Activated CD8-positive, alpha-beta T cell treated with anti-CD3 and anti-CD28 coated beads for 36 hours (primary cell): Measurements from ENCODE around the gene FXYD2. TPM values are rescaled to one million over a fixed set of nuclear protein-coding genes. Genes with fewer than 3 reads are reported as not detected.

ENCODE experiments used
- ATAC-seq: fragments of 200-7000 bp; cut with Tn5 transposase; one replicate; pipeline ENCODE4 v1.10.0; 2021; ENCODE audit warnings: mild to moderate bottlenecking, moderate library complexity
- CTCF ChIA-PET: fragments of 350-600 bp; sonication (Branson Sonifier 250); formaldehyde crosslinking; loops from one replicate; lab custom pipeline; 2021; ENCODE audit warnings: antibody characterized with exemption; lab: Charles Lee
- POLR2A ChIA-PET: fragments of 350-600 bp; sonication (Branson Sonifier 250); formaldehyde crosslinking; loops from one replicate; lab custom pipeline; 2021; ENCODE audit warnings: antibody characterized with exemption; lab: Charles Lee
- DNase-seq: peaks from one replicate; pipeline ENCODE4 v3.0.0-alpha.2; 2020
- H3K27ac Mint-ChIP-seq: one replicate; pipeline ENCODE4 v1.8.0; 2021; ENCODE audit warnings: mild to moderate bottlenecking, mixed read lengths
- H3K27me3 Mint-ChIP-seq: one replicate; pipeline ENCODE4 v1.8.0; 2021; ENCODE audit warnings: mixed read lengths
- H3K36me3 Mint-ChIP-seq: one replicate; pipeline ENCODE4 v1.8.0; 2021; ENCODE audit warnings: low read depth, mixed read lengths
- H3K4me1 Mint-ChIP-seq: one replicate; pipeline ENCODE4 v1.8.0; 2021; ENCODE audit warnings: low read depth, mixed read lengths
- H3K4me3 Mint-ChIP-seq: one replicate; pipeline ENCODE4 v1.8.0; 2021; ENCODE audit warnings: mild to moderate bottlenecking, moderate library complexity, mixed read lengths
- H3K9me3 Mint-ChIP-seq: one replicate; pipeline ENCODE4 v1.8.0; 2021; ENCODE audit warnings: mixed read lengths
- CTCF ChIP-seq: fragments of 200-600 bp; IDR thresholded peaks from one replicate; pipeline ENCODE4 v1.8.0; 2022; ENCODE audit warnings: antibody characterized with exemption, mild to moderate bottlenecking
- intact Hi-C: fragments of 100-400 bp; cut with micrococcal nuclease; formaldehyde crosslinking; loops from one replicate; pipeline ENCODE4 v1.10.0; 2022
- total RNA-seq, 2 experiments: library from RNA; stranded (reverse); gene quantifications; one replicate each; pipeline ENCODE4 v1.2.3, GENCODE V29; 2021

Gene FXYD2
- 1 to 10 TPM; 6.7 to 7.2 TPM for total RNA-seq

- Mint-ChIP-seq H3K27me3 (no peaks in the 10 kb centered on the region), H3K9me3 (no peaks in the 10 kb centered on the region), H3K27ac (peak within 1 kb of the TSS; percentile 89), H3K4me3 (peak within 1 kb of the TSS; percentile 54), H3K4me1 (peaks cover 81% of the 10 kb centered on the region), H3K36me3 (no peaks in the 10 kb centered on the region)
- POLR2A ChIA-PET, result interaction anchor here (0.6 to 3.9 kb wide), 6 partner anchors 8 to 159 kb away, joined by 3 to 18 read pairs (median 4); no protein-coding TSS in a partner anchor
- ATAC-seq (no peak), DNase-seq (no peak)
- CTCF ChIA-PET, result interaction anchor here (1.1 to 15.2 kb wide), 10 partner anchors 9 to 229 kb away, joined by 3 to 188 read pairs (median 10); no protein-coding TSS in a partner anchor
- TF ChIP-seq CTCF, result no peak
- intact Hi-C loops, result loop anchor here (5.0 kb wide), 2 partner anchors 127 to 227 kb away; no protein-coding TSS in a partner anchor
These were observed at the start of gene FXYD2 for GRCh38 chr11:117824571-117825537. TSS of gene FXYD2 (minus strand) at chr11:117824744. CDS start at chr11:117824678, 66 bp downstream.

DNA sequence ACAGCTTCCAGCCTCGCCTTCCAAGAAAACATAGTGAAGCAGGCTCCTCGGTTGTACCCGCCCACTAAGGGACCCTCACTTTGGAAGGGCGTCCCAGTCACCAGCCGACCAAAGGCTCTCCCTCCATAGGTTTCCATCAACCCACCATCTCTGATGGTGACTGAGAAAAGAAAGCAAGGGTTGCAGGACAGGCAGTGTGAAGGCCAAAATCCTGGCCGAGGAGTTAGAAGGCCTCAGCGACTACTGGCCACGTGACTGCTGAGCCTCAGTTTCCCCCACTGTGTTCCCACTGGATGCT is 49.2 kb upstream of the FXYD2 start:
- ChIA-PET POLR2A (interaction anchor here (0.7 kb wide), 1 partner anchor 164 kb away, joined by 3 read pairs; no protein-coding TSS in a partner anchor), CTCF (interaction anchor here (2.0 kb wide), 1 partner anchor 30 kb away, joined by 7 read pairs; no protein-coding TSS in a partner anchor)
- no peak overlapping the region for H3K27ac Mint-ChIP-seq
- no peak for TF ChIP-seq CTCF
- no peak for ATAC-seq
- no peak overlapping the region for H3K4me3 Mint-ChIP-seq
- H3K36me3 Mint-ChIP-seq, result no peaks in the 10 kb centered on the region
- H3K4me1 Mint-ChIP-seq, result peaks cover 20% of the 10 kb centered on the region
- H3K9me3 Mint-ChIP-seq, result no peaks in the 10 kb centered on the region
- intact Hi-C loops, result no loop called here
- DNase-seq, result no peak
- peaks cover 45% of the 10 kb centered on the region for H3K27me3 Mint-ChIP-seq

GRCh38 chr11:117872975-117873827 is 48.7 kb upstream of the FXYD2 start:
- peaks cover 20% of the 10 kb centered on the region for H3K4me1 Mint-ChIP-seq
- ATAC-seq (no peak), DNase-seq (no peak)
- intact Hi-C loops, result no loop called here
- CTCF ChIA-PET, result interaction anchor here (1.1 to 2.0 kb wide), 3 partner anchors 29 to 72 kb away, joined by 3 to 7 read pairs (median 4); no protein-coding TSS in a partner anchor
- H3K36me3 Mint-ChIP-seq, result no peaks in the 10 kb centered on the region
- POLR2A ChIA-PET, result interaction anchor here (0.7 kb wide), 1 partner anchor 163 kb away, joined by 3 read pairs; no protein-coding TSS in a partner anchor
- H3K27me3 Mint-ChIP-seq, result peaks cover 42% of the 10 kb centered on the region
- H3K4me3 Mint-ChIP-seq, result no peak overlapping the region
- no peak for TF ChIP-seq CTCF
- no peak overlapping the region for H3K27ac Mint-ChIP-seq
- H3K9me3 Mint-ChIP-seq, result no peaks in the 10 kb centered on the region

DNA sequence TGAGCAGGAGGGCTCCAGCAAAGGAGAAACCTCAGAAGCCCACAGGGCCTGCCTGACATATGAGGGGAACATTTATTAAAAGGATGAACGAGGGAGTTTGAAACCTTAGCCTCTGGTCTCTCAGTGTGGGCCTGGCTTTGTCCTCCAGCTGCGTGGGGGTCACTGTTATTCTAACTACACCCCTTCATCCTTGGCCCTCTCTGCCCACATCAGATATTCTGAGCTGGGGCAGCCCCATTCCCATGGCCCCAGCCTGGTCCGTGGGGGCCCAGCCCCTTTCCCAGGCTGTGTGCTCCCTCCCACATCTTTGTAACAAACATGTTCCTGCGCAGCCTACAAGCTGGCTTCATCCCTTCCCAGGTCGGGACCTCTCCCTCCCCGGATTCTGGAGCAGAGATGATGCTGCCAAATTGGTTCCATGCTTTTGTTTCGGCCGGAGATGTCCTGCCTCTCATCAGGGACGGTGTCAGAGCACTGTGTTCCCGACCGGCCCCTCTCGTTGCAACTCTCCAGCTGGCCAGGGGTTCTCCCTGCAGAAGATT is 47.9 kb upstream of the FXYD2 start:
- H3K4me1 Mint-ChIP-seq, result peaks cover 20% of the 10 kb centered on the region
- ChIA-PET CTCF (interaction anchor here (1.1 to 2.0 kb wide), 3 partner anchors 29 to 72 kb away, joined by 3 to 7 read pairs (median 4); no protein-coding TSS in a partner anchor), POLR2A (no interaction called here)
- ATAC-seq (no peak), DNase-seq (no peak)
- H3K27ac Mint-ChIP-seq, result no peak overlapping the region
- no peak overlapping the region for H3K4me3 Mint-ChIP-seq
- intact Hi-C loops, result no loop called here
- TF ChIP-seq CTCF, result no peak
- peaks cover 38% of the 10 kb centered on the region for H3K27me3 Mint-ChIP-seq
- no peaks in the 10 kb centered on the region for H3K9me3 Mint-ChIP-seq
- H3K36me3 Mint-ChIP-seq, result no peaks in the 10 kb centered on the region
